HUES6 (cell line): ENCODE measurements around the gene LDAH.

Source experiments
- H3K27ac ChIP-seq: 2 replicates; pipeline ENCODE4 v1.7.0; 2013; ENCODE audit warnings: low read depth, mild to moderate bottlenecking, low read length, inconsistent platforms
- H3K27me3 ChIP-seq: 2 replicates; pipeline ENCODE4 v1.6.1; 2013; ENCODE audit warnings: low read length; ENCODE audit not compliant: control insufficient read depth, insufficient read depth
- H3K36me3 ChIP-seq: 2 replicates; pipeline ENCODE4 v1.6.1; 2013; ENCODE audit warnings: low read length; ENCODE audit not compliant: control insufficient read depth, insufficient read depth
- H3K4me1 ChIP-seq: 2 replicates; pipeline ENCODE4 v1.6.1; 2013; ENCODE audit warnings: low read length; ENCODE audit not compliant: control insufficient read depth, insufficient read depth
- H3K4me3 ChIP-seq: 2 replicates; pipeline ENCODE4 v1.5.1; 2013; ENCODE audit warnings: low read depth, low read length
- H3K9ac ChIP-seq: one replicate; pipeline ENCODE4 v1.6.1; 2013; ENCODE audit warnings: mild to moderate bottlenecking, low read length
- H3K9me3 ChIP-seq: 2 replicates; pipeline ENCODE4 v1.6.1; 2013; ENCODE audit warnings: low read depth, low read length; ENCODE audit not compliant: control insufficient read depth, insufficient read depth

The LDAH gene

GRCh38 chr2:20672201-20672951, 150.5 kb downstream of the LDAH start:
- H3K9me3 ChIP-seq = no peaks in the 10 kb centered on the region
- no peak overlapping the region for H3K27ac ChIP-seq
- H3K4me1 ChIP-seq = peaks cover 36% of the 10 kb centered on the region
- peaks cover 76% of the 10 kb centered on the region for H3K27me3 ChIP-seq
- no peak overlapping the region for H3K9ac ChIP-seq
- H3K4me3 ChIP-seq = 0 out of 2 replicates have a peak overlapping the region, but pooled peaks have one; percentile 14
- H3K36me3 ChIP-seq = no peaks in the 10 kb centered on the region

GRCh38 chr2:20671736-20672080, 151.2 kb downstream of the LDAH start:
- peaks cover 78% of the 10 kb centered on the region for H3K27me3 ChIP-seq
- no peak overlapping the region for H3K9ac ChIP-seq
- H3K4me3 ChIP-seq = 0 out of 2 replicates have a peak overlapping the region, but pooled peaks have one; percentile 19
- H3K36me3 ChIP-seq = no peaks in the 10 kb centered on the region
- peaks cover 36% of the 10 kb centered on the region for H3K4me1 ChIP-seq
- no peak overlapping the region for H3K27ac ChIP-seq
- H3K9me3 ChIP-seq = no peaks in the 10 kb centered on the region

DNA sequence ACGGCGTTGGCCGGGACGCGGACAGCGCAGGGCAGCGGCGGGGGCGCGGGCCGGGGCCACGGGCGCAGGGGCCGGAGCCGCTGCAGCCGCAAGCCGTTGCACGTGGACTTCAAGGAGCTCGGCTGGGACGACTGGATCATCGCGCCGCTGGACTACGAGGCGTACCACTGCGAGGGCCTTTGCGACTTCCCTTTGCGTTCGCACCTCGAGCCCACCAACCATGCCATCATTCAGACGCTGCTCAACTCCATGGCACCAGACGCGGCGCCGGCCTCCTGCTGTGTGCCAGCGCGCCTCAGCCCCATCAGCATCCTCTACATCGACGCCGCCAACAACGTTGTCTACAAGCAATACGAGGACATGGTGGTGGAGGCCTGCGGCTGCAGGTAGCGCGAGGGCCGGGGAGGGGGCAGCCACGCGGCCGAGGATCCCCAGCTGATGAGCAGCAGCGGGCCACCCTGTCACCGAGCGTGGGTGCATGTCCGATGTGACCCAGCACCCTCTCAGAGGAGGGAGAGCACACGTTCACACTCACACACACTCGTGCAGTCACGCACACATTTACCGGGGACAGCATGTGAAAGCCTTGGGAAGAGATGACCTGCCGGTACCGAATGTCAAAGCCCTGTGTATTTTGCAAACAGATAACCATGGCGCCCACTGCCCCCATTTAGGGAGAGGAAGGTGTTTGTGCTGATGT, 151.7 kb downstream of the LDAH start:
- Histone ChIP-seq H3K9me3 (no peaks in the 10 kb centered on the region), H3K27ac (no peak overlapping the region), H3K36me3 (no peaks in the 10 kb centered on the region), H3K27me3 (peaks cover 84% of the 10 kb centered on the region), H3K4me3 (peak overlapping the region; percentile 19; the same call in 1 of the 2 replicates), H3K4me1 (peaks cover 36% of the 10 kb centered on the region), H3K9ac (no peak overlapping the region)

GRCh38 chr2:20670315-20671035, 152.4 kb downstream of the LDAH start:
- peaks cover 91% of the 10 kb centered on the region for H3K27me3 ChIP-seq
- H3K36me3 ChIP-seq = no peaks in the 10 kb centered on the region
- no peak overlapping the region for H3K27ac ChIP-seq
- H3K4me1 ChIP-seq = peaks cover 30% of the 10 kb centered on the region
- H3K4me3 ChIP-seq = no peak overlapping the region
- no peaks in the 10 kb centered on the region for H3K9me3 ChIP-seq
- no peak overlapping the region for H3K9ac ChIP-seq

DNA sequence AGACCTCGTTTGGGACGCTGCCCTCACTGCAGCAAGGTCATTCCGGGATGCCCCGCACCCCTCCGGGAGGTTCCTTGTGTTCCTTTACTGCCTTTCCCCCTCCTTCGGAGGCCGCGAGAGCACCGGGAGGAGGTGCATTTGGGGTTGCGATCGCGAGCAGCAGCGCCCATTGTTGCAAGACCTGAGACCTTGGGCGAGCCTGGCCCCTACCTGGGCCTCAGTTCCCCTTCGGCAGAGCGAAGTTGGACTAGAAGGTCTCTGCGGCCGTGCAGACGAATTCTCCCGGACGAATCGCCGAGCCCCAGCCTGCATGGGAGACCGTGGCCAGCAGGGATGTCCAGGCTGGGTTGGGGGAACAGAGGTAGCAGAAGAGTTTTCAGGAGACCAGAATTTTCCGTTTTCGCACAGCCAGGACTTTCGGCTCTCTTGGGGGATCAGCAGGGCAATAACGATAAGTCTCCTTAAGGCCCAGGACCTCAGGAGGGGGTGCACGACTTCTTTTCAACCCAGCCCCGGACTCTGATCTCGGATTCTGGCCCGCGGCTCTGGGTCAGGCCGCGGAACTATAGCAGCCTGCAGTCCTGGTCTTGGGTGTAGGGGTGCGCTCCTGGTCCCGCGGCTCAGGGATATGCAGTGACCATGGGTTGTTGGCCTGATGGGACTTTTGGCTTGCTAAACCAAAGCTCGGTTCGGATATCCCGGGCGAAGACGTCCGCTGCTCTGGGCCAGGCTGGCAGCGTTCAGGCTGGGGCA, 153.2 kb downstream of the LDAH start:
- peaks cover 30% of the 10 kb centered on the region for H3K4me1 ChIP-seq

DNA sequence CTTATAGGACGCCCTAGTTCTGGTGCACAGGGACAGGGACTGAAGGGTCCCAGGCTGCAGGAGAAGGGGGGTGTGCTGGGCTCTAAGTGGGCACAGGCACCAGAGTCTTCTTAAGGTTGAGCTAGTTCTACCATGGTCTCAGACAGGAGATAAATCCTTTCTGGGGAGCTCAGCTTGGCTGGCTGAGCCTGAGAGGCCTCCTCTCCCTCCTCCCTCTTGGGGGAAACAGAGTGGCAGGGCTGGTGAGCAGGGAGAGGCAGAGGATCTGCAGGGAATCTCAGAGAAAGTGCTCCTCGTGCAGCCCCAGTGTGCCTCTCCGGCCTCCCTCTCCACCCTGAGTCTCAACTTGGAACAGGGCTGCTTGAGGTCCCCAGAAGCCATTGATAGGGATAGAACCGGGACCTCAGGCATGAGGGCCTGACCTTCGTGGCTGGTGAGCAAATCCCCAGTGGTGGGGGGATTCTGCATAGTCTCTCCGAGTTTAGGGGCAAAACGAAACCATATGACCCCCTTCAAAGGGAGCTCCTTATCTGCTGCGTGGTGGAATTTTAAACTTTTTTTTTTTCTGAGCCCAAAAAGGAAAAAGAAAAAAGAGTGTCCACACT, 153.9 kb downstream of the LDAH start:
- H3K36me3 ChIP-seq = no peaks in the 10 kb centered on the region
- no peaks in the 10 kb centered on the region for H3K9me3 ChIP-seq
- H3K27me3 ChIP-seq = peaks cover 96% of the 10 kb centered on the region
- H3K4me3 ChIP-seq = no peak overlapping the region
- H3K4me1 ChIP-seq = peaks cover 23% of the 10 kb centered on the region
- no peak overlapping the region for H3K27ac ChIP-seq
- no peak overlapping the region for H3K9ac ChIP-seq

More for the DNA sequence above, 153.2 kb downstream of the LDAH start:
- Histone ChIP-seq H3K27ac (no peak overlapping the region), H3K27me3 (peaks cover 96% of the 10 kb centered on the region), H3K4me3 (no peak overlapping the region), H3K36me3 (no peaks in the 10 kb centered on the region), H3K9ac (no peak overlapping the region), H3K9me3 (no peaks in the 10 kb centered on the region)

- Histone ChIP-seq H3K27me3 (peaks cover 96% of the 10 kb centered on the region), H3K4me1 (peaks cover 18% of the 10 kb centered on the region), H3K27ac (no peak overlapping the region), H3K9me3 (no peaks in the 10 kb centered on the region), H3K36me3 (no peaks in the 10 kb centered on the region), H3K4me3 (no peak overlapping the region), H3K9ac (no peak overlapping the region)
Measured at GRCh38 chr2:20668451-20668850, 154.4 kb downstream of the LDAH start.

DNA sequence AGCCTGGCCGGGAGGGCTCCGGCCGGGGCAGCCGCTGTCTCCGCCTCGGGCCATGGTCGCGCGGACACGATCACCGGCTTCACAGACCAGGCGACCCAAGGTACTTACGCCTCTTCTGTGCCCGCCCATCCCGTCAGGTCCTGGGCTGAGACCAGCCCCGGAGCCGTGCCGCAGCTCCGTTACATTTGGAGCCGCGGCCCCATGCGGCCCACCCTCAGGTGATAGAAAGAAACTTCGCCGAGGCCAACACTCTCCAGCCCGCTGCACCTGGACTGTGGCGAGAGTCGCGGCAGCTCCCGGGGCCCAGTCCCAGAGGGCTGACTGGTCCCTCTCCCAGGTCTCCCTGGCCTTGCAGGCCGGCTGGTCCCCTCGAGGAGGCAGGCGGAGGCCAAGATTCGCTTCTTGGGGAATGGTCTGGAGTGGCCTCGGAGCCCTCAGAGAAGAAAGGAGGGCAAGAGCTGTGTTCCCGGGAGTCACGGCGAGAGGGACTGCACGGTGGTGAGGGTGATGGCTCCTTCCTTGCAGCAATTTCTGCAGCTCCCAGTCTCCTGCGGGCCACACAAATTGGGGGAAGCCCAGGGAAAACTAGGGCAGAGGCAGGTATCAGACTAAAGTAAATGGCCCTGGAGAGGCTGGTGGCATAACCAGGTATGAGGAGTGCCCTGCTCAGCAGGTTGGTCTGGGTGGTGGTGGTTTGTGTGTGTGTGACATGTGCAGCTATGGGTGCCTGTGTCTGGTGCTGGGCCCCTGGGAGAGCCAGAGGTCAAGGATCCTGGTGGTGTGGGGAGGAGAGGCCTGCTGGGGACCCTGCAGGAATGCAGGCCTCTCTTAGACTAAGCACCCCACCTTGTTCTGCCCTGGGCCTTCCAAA, 155.1 kb downstream of the LDAH start:
- Histone ChIP-seq H3K4me3 (peak overlapping the region; percentile 70), H3K36me3 (no peaks in the 10 kb centered on the region), H3K9me3 (no peaks in the 10 kb centered on the region), H3K27me3 (peaks cover 96% of the 10 kb centered on the region), H3K4me1 (peaks cover 16% of the 10 kb centered on the region), H3K27ac (no peak overlapping the region), H3K9ac (no peak overlapping the region)

- H3K4me3 ChIP-seq = peak overlapping the region; percentile 70
- H3K27ac ChIP-seq = no peak overlapping the region
- H3K9me3 ChIP-seq = no peaks in the 10 kb centered on the region
- peaks cover 10% of the 10 kb centered on the region for H3K4me1 ChIP-seq
- no peaks in the 10 kb centered on the region for H3K36me3 ChIP-seq
- H3K27me3 ChIP-seq = peaks cover 96% of the 10 kb centered on the region
- no peak overlapping the region for H3K9ac ChIP-seq
Measured at GRCh38 chr2:20667151-20667530, 155.8 kb downstream of the LDAH start.
